Endometrium (tissue), 2 donors: ENCODE measurements around the gene KCTD16.
A peak's percentile ranks its signal among the peaks of the same experiment; 100 is the strongest.

Experiments
- FAIRE-seq: peaks from 2 replicates; lab custom pipeline; 2012; peaks lifted over from hg19 to GRCh38; lab: Jason Lieb, UNC
- donor health status: control.
- donor health status: control.

The KCTD16 gene

GRCh38 chr5:144209361-144209760, 38.7 kb downstream of the KCTD16 start:
- no peak for FAIRE-seq

GRCh38 chr5:144210655-144211054, 40.0 kb downstream of the KCTD16 start:
- FAIRE-seq = no peak

- FAIRE-seq = no peak
Measured at GRCh38 chr5:144219869-144220268, 49.2 kb downstream of the KCTD16 start.

DNA sequence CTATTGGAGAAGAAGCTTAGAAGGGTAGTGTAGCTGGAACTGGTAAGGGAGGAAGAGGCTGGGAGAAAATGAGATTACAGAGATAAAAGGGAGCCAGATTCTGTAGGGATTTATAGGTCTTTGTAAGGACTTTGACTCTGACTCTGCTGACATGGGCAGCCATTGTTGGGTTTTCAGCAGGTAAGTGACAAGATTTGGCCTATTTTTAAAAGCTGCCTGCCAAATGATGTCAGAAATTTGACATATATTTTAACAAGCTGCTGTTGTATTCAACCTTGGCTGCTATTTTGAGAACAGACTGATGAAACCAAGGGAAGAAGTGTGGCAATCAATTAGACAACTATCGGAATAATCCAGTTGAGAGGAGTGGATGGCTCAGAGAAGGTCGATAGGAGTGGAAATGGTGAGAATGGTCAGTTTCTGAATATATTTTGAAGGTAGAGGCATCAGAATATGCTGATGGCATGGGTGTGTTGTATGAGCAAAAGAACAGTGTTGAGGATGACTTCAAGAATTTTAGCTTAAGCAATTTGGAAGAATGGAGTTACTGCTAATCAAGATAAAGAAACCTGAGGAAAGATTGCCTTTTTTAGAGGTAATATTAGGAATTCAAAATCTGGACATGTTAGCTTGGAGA, 56.8 kb downstream of the KCTD16 start:
- FAIRE-seq = no peak

- FAIRE-seq = no peak
Measured at GRCh38 chr5:144230806-144231205, 60.1 kb downstream of the KCTD16 start.

GRCh38 chr5:144232285-144232684, 61.6 kb downstream of the KCTD16 start:
- no peak for FAIRE-seq

- FAIRE-seq = no peak
Measured at GRCh38 chr5:144236499-144236898, 65.8 kb downstream of the KCTD16 start.

DNA sequence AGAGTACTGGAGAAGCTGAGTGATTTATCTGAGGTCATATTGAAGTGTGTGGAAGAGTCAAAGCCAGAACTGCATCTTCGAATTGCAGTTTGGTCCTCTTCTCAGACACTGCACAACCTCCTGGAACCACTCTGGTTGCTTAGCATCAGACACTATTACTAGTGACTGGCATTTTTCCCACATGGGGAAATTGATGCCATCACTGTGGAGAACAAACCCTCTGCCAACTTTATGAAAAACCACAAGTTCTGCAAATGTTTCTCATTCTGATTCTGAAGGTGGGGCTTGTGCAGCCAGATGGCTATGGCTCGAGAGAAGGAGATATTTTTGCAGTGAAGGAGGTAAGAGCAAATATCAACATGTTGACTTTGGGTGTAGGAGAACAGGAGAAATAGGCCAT, 67.2 kb downstream of the KCTD16 start:
- no peak for FAIRE-seq

GRCh38 chr5:144247131-144247530, 76.5 kb downstream of the KCTD16 start:
- FAIRE-seq = no peak

GRCh38 chr5:144248015-144248414, 77.3 kb downstream of the KCTD16 start:
- FAIRE-seq = no peak

DNA sequence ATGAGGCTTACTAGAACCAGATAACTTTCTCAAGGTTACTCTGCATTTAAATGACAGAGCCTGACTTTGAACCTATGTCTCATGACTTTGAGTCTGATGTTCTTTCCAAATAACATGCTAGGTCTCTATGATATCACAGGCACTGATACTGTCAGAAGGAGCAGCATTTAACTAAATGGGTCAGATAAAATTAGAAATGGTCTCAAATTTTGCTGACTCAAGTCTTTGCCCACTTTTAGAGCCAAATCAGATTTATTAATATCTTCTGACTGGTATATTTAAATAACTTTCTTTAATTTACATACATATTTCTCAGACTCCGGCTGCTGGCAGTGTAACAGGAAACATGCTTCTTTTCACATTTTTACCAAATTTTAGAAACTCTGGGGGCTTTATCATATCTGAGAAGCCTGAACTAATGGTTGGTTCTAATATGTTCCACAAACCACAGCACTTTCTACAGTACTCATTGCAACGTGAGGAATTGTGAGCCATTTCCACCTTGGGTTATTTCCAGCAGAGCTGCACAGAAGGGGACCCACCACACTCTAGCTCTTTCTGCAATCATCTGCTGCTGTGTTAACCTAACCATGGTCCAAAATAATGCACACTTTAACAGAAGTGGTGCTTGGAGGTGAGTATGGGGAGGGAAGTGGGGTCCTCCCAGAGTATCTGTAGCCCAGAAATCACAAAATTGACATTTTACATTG, 79.2 kb downstream of the KCTD16 start:
- FAIRE-seq = no peak

- no peak for FAIRE-seq
Measured at GRCh38 chr5:144254552-144254951, 83.9 kb downstream of the KCTD16 start.

GRCh38 chr5:144260121-144260520, 89.4 kb downstream of the KCTD16 start:
- FAIRE-seq = no peak

GRCh38 chr5:144265643-144266247, 95.1 kb downstream of the KCTD16 start:
- FAIRE-seq = no peak

- no peak for FAIRE-seq
Measured at GRCh38 chr5:144267961-144268513, 97.4 kb downstream of the KCTD16 start.

DNA sequence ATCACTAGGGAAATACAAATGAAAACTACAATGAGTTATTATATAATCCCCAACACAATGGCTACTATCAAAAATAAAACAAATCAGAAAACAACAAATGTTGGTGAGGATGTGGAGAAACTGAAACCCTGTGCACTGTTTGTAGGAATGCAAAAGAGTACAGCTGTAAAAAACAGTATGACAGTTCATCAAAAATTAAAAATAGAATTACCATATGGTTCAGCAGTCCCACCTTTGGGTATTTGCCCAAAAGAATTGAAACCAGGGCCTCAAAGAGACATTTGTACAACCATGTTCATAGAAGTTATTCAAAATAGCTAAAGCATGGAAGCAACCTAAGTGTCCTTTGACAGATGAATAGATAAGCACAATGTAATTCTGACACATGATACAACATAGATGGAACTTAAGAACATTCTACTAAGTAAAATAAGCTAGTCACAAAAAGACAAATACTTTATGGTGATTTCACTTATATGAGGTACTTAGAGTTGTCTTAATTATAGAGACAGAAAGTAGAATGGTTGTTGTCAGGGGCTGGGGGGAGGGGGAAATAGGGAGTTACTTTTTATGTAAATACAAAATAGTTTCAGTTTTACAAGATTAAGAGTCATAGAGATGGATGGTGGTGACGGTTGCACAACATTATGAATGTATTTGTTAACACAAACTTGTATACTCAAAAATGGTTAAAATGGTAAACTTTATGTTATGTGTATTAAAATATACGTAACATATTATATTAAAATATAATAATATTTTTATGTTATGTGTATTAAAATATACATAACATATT, 102.8 kb downstream of the KCTD16 start:
- FAIRE-seq = peak; percentile 53

DNA sequence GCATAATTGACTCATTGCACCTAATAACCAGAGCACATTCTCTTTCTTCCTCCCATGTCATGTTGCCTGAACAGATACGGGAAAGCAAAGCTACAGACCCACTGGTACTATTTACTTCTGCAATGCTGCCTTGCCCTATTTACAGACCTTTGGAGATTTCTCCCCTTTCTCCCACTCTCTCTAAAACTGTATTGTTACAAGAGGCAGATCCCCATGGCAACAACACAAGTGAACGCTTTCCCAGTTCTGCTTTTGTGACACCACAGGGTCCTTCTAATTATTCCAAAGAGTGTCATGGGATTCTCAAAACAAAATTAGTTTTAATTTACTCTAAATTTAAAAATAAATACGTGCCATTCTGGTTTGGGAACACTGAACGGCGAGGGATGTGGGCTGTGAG, 104.7 kb downstream of the KCTD16 start:
- no peak for FAIRE-seq

- no peak for FAIRE-seq
Measured at GRCh38 chr5:144276034-144276822, 105.6 kb downstream of the KCTD16 start.

DNA sequence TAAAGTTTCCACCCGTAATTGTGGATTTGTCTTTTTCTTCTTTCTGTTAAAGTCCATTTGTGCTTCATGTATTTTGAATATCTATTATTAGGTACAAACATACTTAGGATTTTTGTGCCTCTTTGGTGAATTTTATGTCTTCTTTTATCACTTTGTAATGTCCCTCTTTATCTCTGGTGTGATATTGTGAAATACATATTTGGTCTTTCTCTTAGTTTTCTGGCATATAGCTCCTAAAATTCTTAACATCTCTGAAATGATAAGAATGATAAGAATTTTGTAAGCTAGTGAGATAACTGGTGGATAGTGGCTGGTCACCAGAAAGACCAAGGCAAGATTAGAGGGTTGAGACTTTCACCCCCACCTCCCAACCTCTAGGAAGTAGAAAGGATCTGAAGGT, 111.1 kb downstream of the KCTD16 start:
- FAIRE-seq = no peak

DNA sequence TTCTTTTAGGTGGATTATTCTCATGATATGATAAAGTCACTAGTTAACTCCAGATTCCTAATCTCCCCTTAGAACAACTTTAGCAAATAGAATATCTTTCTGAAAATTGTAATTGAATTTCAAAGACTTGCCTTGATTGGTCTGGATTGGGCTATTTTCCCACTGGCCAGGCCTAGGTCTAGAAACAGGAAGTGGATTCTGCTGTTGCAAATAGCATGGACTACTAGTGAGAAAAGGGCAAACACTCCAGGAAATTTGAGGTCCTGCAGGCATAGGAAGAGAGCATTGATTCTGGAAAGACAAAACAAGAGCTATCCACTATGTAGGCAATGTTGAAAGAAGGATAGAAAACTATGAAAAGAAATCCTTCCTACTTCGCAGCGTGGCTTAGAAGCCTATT, 113.4 kb downstream of the KCTD16 start:
- FAIRE-seq = no peak

- no peak for FAIRE-seq
Measured at GRCh38 chr5:144284931-144285502, 114.3 kb downstream of the KCTD16 start.
